Small intestine (tissue), 7 donors: ENCODE results near the gene STRADA. TPM values are rescaled to one million over a fixed set of nuclear protein-coding genes. Genes with fewer than 3 reads are reported as not detected.

Source experiments
- DNase-seq, 2 donors: peaks; one replicate each; pipeline versions ENCODE4 v3.0.0 to v3.0.0-alpha.2; 2013
- FAIRE-seq: peaks from 2 replicates; lab custom pipeline; 2012; peaks lifted over from hg19 to GRCh38; lab: Jason Lieb, UNC
- H3K27ac ChIP-seq, 3 donors: one replicate each; pipeline ENCODE4 v1.5.1; 2013; ENCODE audit warnings: low read length in 2 of 3, mild to moderate bottlenecking in 2 of 3, control low read depth in 1 of 3, inconsistent platforms in 1 of 3, low read depth in 1 of 3, moderate library complexity in 1 of 3
- H3K27me3 ChIP-seq, 3 donors: one replicate each; pipeline ENCODE4 v1.6.1; 2013; ENCODE audit warnings: low read length in 3 of 3, inconsistent platforms in 1 of 3; ENCODE audit not compliant: control insufficient read depth in 3 of 3, insufficient read depth in 3 of 3
- H3K36me3 ChIP-seq, 3 donors: one replicate each; pipeline ENCODE4 v1.6.1; 2013; ENCODE audit warnings: low read length in 3 of 3, inconsistent platforms in 1 of 3, low read depth in 1 of 3, mild to moderate bottlenecking in 1 of 3, moderate library complexity in 1 of 3; ENCODE audit not compliant: control insufficient read depth in 3 of 3, insufficient read depth in 2 of 3
- H3K4me1 ChIP-seq, 3 donors: one replicate each; pipeline ENCODE4 v1.6.1; 2013; ENCODE audit warnings: low read length in 2 of 3, inconsistent platforms in 1 of 3, low read depth in 1 of 3, mild to moderate bottlenecking in 1 of 3, moderate library complexity in 1 of 3; ENCODE audit not compliant: control insufficient read depth in 3 of 3, insufficient read depth in 2 of 3
- H3K4me3 ChIP-seq, 3 donors: one replicate each; pipeline ENCODE4 v1.5.1; 2013; ENCODE audit warnings: low read length in 3 of 3, control low read depth in 1 of 3, inconsistent platforms in 1 of 3, low read depth in 1 of 3, mild to moderate bottlenecking in 1 of 3, moderate library complexity in 1 of 3
- H3K9me3 ChIP-seq, 2 donors: one replicate each; pipeline ENCODE4 v1.6.1; 2013; ENCODE audit warnings: low read depth in 1 of 2, low read length in 1 of 2; ENCODE audit not compliant: control insufficient read depth in 2 of 2, insufficient read depth in 1 of 2
- WGBS, 3 donors: extraction: QIAGEN DNeasy Blood & Tissue Kit; methylation state at CpG; one replicate each; pipeline ENCODE4 v1.1.7; 2013; 5-methylcytosine and 5-hydroxymethylcytosine counted together
- polyA plus RNA-seq, 4 donors: library from polyadenylated mRNA; stranded (reverse) in 3 of 4; unstranded in 1 of 4; fragments of 200-250 nt in 3 of 4; fragments of 120-200 nt in 1 of 4; gene quantifications; one replicate each; pipeline versions ENCODE4 v1.2.1 to v1.2.3, GENCODE V29; 2013
- donor health status: healthy with polysubstance abuse.
- donor health status: control.
- donor health status: control.
- donor health status: Bipolar disorder and iron deficiency.
- donor health status: healthy.

STRADA gene
- polyA plus RNA-seq, 4 donors: 8.1 to 35.2 (median 13.3) TPM

DNA sequence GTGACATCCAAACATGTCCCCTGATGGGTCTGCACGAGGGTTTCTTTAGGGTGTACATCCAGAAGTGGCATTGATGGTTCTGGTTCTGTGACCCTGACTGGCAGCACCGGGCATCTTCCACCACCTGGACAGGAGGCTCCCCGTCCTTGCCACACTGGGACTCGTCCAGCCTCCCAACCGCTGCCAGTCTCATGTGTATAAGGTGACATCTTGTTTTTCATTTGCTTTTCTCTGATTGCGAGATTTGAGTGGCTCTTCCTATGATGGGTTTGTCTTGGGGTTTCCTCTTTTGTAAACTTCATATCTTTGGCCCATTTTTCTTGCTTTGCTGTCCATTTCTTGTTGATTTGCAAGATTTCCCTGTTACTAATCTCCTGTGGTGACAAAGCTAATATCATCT is 32.5 kb downstream of the STRADA start:
- Histone ChIP-seq H3K4me3 (no peak overlapping the region), H3K36me3 (peaks cover 3 to 78% (median 4%) of the 10 kb centered on the region in 3 donors), H3K27ac (no peak overlapping the region), H3K9me3 (no peaks in the 10 kb centered on the region), H3K27me3 (no peaks in the 10 kb centered on the region), H3K4me1 (no peaks in the 10 kb centered on the region)
- DNase-seq (no peak), FAIRE-seq (no peak)
- 92 to 94% (median 93%) methylated on average over 6 of the region's 6 CpGs for WGBS, 3 donors

DNA sequence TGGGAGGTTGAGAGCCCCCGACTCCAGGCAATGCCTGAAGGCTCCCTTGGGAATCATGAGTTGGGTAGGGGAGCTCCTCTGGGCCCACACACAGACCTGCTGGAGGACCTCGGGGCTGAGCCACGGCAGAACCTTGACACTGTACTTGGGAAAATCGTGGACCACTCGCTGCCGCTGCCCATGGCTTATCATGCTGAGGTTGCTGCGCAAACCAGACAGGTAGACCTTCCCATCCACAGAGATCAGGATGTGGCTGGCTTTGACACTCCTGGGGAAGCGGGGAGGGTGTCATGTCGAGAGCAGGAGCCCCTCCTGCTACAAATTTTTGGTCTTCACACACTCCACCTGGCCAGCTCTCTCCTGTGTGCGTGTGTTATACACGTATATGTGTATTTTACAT is 34.4 kb downstream of the STRADA start:
- no peaks in the 10 kb centered on the region for H3K9me3 ChIP-seq
- FAIRE-seq (no peak), DNase-seq (no peak)
- H3K36me3 ChIP-seq: peaks cover 3 to 82% (median 3%) of the 10 kb centered on the region in 3 donors
- H3K27me3 ChIP-seq: no peaks in the 10 kb centered on the region
- H3K27ac ChIP-seq: no peak overlapping the region
- no peaks in the 10 kb centered on the region for H3K4me1 ChIP-seq
- WGBS, 3 donors: 79 to 93% (median 88%) methylated on average over 11 of the region's 11 CpGs
- H3K4me3 ChIP-seq: no peak overlapping the region

DNA sequence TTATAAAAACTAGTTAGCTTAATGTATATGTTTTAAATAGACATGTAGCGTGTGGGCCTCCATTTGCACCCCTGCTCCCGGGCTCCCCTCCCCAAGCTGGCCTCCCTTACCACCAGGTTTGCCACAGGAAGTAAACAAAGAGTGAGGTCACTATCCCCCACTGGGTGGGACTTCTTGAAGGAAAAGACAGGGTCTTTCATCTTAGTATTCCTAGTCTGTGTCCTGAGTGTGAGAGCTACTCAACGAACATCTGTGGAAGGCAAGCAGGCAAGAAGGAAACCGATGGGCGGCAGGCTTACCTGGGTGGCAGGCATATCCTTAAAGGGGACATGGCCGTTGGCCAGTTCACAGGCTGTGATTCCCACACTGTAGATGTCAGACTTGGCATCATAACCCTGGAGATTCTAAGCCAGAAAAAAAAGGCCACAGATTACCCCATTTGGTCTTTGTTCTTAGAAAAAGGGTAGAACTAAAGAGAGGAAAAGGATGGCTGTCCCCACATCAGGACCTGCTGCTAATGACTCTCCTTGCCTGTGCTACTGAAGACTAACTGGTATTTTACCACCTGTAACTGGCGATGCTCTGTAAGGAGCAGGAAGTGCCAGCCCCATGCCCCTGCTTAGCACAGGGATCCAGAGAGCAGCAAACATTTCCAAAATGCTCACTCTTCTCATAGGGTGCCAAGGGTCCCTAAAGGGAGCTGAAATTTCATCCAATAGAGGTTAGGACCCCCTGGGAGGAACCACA is 35.1 kb downstream of the STRADA start:
- Histone ChIP-seq H3K9me3 (no peaks in the 10 kb centered on the region), H3K4me1 (no peaks in the 10 kb centered on the region), H3K27me3 (no peaks in the 10 kb centered on the region), H3K4me3 (no peak overlapping the region), H3K27ac (peak overlapping the region in 1 of 3 donors; percentile 23), H3K36me3 (peaks cover 2 to 75% (median 4%) of the 10 kb centered on the region in 3 donors)
- no peak for FAIRE-seq
- DNase-seq: no peak
- 73 to 89% (median 76%) methylated on average over 7 of the region's 7 CpGs for WGBS, 3 donors

DNA sequence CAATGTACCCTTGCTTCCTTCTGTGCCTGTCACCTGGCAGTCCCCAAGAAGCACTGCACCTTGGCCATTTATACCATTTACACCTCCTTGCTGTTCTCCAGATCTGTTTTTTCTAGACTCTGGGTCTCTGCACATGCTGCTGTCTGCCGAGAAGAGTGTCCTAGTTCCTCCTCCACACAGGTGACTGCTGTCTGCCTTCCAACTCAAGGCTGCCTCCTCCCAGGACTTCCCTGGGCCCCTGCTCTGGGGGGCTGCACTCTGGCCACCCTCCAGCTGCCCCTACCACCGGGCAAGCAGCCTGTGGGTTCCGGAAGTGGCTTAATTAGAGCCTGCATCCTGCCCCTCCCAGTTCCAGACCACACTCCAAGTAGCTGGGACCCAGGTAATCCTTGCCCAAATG is 35.9 kb downstream of the STRADA start:
- Histone ChIP-seq H3K4me1 (peaks cover 0 to 8% (median 0%) of the 10 kb centered on the region in 3 donors), H3K4me3 (no peak overlapping the region), H3K27me3 (peaks cover 0 to 8% (median 0%) of the 10 kb centered on the region in 3 donors), H3K27ac (peak overlapping the region in 2 of 3 donors; percentile 5 to 28), H3K9me3 (no peaks in the 10 kb centered on the region), H3K36me3 (peaks cover 2 to 70% (median 4%) of the 10 kb centered on the region in 3 donors)
- WGBS, 3 donors: 48 to 69% (median 66%) methylated on average over 3 of the region's 3 CpGs
- DNase-seq (no peak), FAIRE-seq (no peak)

DNA sequence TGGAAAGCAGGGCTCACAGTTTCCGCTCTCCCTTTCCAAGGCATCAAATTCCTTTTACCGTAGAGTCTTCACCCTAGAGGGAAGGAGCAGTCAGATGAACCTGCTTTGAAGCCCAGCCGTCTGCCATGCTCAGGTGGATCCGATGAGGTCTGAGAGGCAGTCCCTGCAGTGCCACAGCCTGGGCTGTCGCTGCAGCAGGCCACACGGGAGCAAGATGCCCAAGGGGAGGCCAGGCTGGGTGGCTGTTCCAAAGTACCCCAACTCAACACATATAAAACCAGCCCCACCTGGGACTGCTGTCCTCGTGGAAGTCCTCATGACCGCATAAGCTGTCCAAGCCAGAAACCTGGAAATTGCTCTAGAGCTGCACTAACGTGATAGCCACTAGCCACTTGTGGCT is 36.8 kb downstream of the STRADA start:
- FAIRE-seq (no peak), DNase-seq (no peak)
- Histone ChIP-seq H3K36me3 (peaks cover 2 to 64% (median 4%) of the 10 kb centered on the region in 3 donors), H3K4me3 (no peak overlapping the region), H3K4me1 (peaks cover 0 to 8% (median 0%) of the 10 kb centered on the region in 3 donors), H3K27me3 (peaks cover 0 to 9% (median 0%) of the 10 kb centered on the region in 3 donors), H3K27ac (no peak overlapping the region), H3K9me3 (no peaks in the 10 kb centered on the region)
- WGBS, 3 donors: 87 to 92% (median 90%) methylated on average over 9 of the region's 9 CpGs

- DNase-seq (no peak), FAIRE-seq (no peak)
- Histone ChIP-seq H3K9me3 (no peaks in the 10 kb centered on the region), H3K27ac (no peak overlapping the region), H3K27me3 (peaks cover 0 to 11% (median 0%) of the 10 kb centered on the region in 3 donors), H3K36me3 (peaks cover 2 to 64% (median 4%) of the 10 kb centered on the region in 3 donors), H3K4me1 (peaks cover 0 to 8% (median 0%) of the 10 kb centered on the region in 3 donors), H3K4me3 (no peak overlapping the region)
- 89 to 96% (median 95%) methylated on average over 11 of the region's 11 CpGs for WGBS, 3 donors
Measured at GRCh38 chr17:63704259-63704576, 37.4 kb downstream of the STRADA start.

- H3K27me3 ChIP-seq: peaks cover 0 to 16% (median 0%) of the 10 kb centered on the region in 3 donors
- H3K27ac ChIP-seq: no peak overlapping the region
- H3K4me1 ChIP-seq: peaks cover 0 to 8% (median 0%) of the 10 kb centered on the region in 3 donors
- DNase-seq (no peak), FAIRE-seq (no peak)
- 86 to 97% (median 93%) methylated on average over 15 to 16 of the region's 16 CpGs for WGBS, 3 donors
- H3K4me3 ChIP-seq: no peak overlapping the region
- peaks cover 2 to 61% (median 2%) of the 10 kb centered on the region in 3 donors for H3K36me3 ChIP-seq
- H3K9me3 ChIP-seq: no peaks in the 10 kb centered on the region
Measured at GRCh38 chr17:63703556-63704258, 37.9 kb downstream of the STRADA start.

DNA sequence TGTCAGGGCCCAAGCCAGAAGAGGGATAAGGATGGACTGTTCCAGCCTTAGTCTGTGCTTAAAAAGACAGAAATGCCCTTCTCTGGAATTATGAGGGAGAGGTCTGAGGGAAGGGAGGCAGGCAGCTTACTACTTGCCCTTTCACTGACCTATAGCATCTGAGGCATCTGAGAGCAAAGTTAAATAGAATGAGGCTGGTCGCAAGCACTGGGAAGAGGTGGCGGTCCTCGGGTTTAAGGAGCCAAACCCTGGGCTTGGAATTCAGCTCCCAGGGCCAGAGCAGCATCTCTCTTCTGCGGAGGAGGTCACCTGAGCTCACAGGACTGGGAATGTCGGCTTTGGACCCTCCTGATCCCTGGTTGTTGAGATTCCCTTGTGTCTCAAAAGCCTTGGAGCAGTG is 38.6 kb downstream of the STRADA start:
- peaks cover 0 to 16% (median 0%) of the 10 kb centered on the region in 3 donors for H3K27me3 ChIP-seq
- H3K9me3 ChIP-seq: no peaks in the 10 kb centered on the region
- H3K36me3 ChIP-seq: peaks cover 0 to 55% (median 2%) of the 10 kb centered on the region in 3 donors
- no peak for FAIRE-seq
- H3K4me1 ChIP-seq: peaks cover 0 to 8% (median 0%) of the 10 kb centered on the region in 3 donors
- H3K4me3 ChIP-seq: no peak overlapping the region
- no peak for DNase-seq
- H3K27ac ChIP-seq: peak overlapping the region in 1 of 3 donors; percentile 60
- WGBS, 3 donors: 86 to 92% (median 89%) methylated on average over 5 of the region's 5 CpGs
